ENCODE results near the gene ZDHHC3. TPM values are rescaled to one million over a fixed set of nuclear protein-coding genes. Genes with fewer than 3 reads are reported as not detected.

Gene ZDHHC3
- total RNA-seq, 1 experiment from 2014 or later = 122 TPM

- peak overlapping the region; percentile 38 for H3K4me2 ChIP-seq (ENCODE audit: low read length)
- H3K36me3 ChIP-seq (ENCODE audit: low read depth, low read length) = peaks cover 61% of the 10 kb centered on the region
- TF ChIP-seq EZH2phosphoT487 (IDR thresholded peaks at IDR 0.05; ENCODE audit: borderline replicate concordance, low read length) (no peak), EZH2 (IDR thresholded peaks at IDR 0.05; ENCODE audit: low read length, unreplicated experiment) (no peak), CTCF (conservative IDR thresholded peaks at IDR 0.05; ENCODE audit: low read depth, low read length) (no peak)
- H3K27ac ChIP-seq (ENCODE audit: low read length) = peak overlapping the region; percentile 68
- H4K20me1 ChIP-seq (ENCODE audit: low read length) = peaks cover 18% of the 10 kb centered on the region; the same call in 1 of the 2 replicates
- ATAC-seq (peak; percentile 78), DNase-seq (peak; percentile 80)
- no TSS peak for BruUV-seq (replicated peaks)
- H3K4me1 ChIP-seq (ENCODE audit: insufficient read depth, low read length) = peaks cover 42% of the 10 kb centered on the region
- no peak overlapping the region; the same call in 1 of the 2 replicates for H3K9ac ChIP-seq (ENCODE audit: low read length)
- no peaks in the 10 kb centered on the region for H3K27me3 ChIP-seq (ENCODE audit: low read length)
- H3K4me3 ChIP-seq (ENCODE audit: low read length) = no peak overlapping the region
- no peak overlapping the region for H2AFZ ChIP-seq (ENCODE audit: low read length)
- intact Hi-C loops (cut with micrococcal nuclease) = loop anchor here (2.0 kb wide), 2 partner anchors 39 to 79 kb away; no protein-coding TSS in a partner anchor
- peaks cover 65% of the 10 kb centered on the region for H3K79me2 ChIP-seq (ENCODE audit: low read length)
- no peaks in the 10 kb centered on the region for H3K9me2 ChIP-seq (replicated peaks; ENCODE audit: low read length)
- H3K9me3 ChIP-seq (ENCODE audit: low read length) = no peaks in the 10 kb centered on the region
- H3F3A ChIP-seq (ENCODE audit: low read length, unreplicated experiment) = peaks cover 6% of the 10 kb centered on the region
- CTCF ChIA-PET = interaction anchor here (0.6 to 1.4 kb wide), 6 partner anchors 10 to 108 kb away, joined by 3 to 8 read pairs (median 3); partner anchors contain the start of genes EXOSC7 and ZDHHC3
- POLR2A ChIA-PET (ENCODE audit: unreplicated experiment) = interaction anchor here (0.6 to 0.7 kb wide), 4 partner anchors 18 to 503 kb away, joined by 4 to 10 read pairs (median 5); partner anchors contain the start of gene ZDHHC3
Observed at GRCh38 chr3:44993471-44994205, 17.7 kb upstream of the ZDHHC3 start.

- H3K36me3 ChIP-seq (ENCODE audit: low read depth, low read length) = peaks cover 56% of the 10 kb centered on the region
- peaks cover 42% of the 10 kb centered on the region for H3K4me1 ChIP-seq (ENCODE audit: insufficient read depth, low read length)
- POLR2A ChIA-PET (ENCODE audit: unreplicated experiment) = interaction anchor here (0.6 kb wide), 2 partner anchors 17 to 101 kb away, joined by 4 to 5 read pairs; partner anchors contain the start of gene ZDHHC3
Observed at GRCh38 chr3:44992555-44993470, 16.8 kb upstream of the ZDHHC3 start.

More at GRCh38 chr3:44992555-44993470, 16.8 kb upstream of the ZDHHC3 start:
- H3K4me2 ChIP-seq (ENCODE audit: low read length) = peak overlapping the region; percentile 38
- H3K4me3 ChIP-seq (ENCODE audit: low read length) = no peak overlapping the region
- BruUV-seq (replicated peaks) = no TSS peak
- H3K9me2 ChIP-seq (replicated peaks; ENCODE audit: low read length) = no peaks in the 10 kb centered on the region
- peaks cover 73% of the 10 kb centered on the region for H3K79me2 ChIP-seq (ENCODE audit: low read length)
- peaks cover 22% of the 10 kb centered on the region; the same call in 1 of the 2 replicates for H4K20me1 ChIP-seq (ENCODE audit: low read length)
- ATAC-seq (no peak), DNase-seq (peak; percentile 38)
- peaks cover 6% of the 10 kb centered on the region for H3F3A ChIP-seq (ENCODE audit: low read length, unreplicated experiment)
- TF ChIP-seq EZH2 (IDR thresholded peaks at IDR 0.05; ENCODE audit: low read length, unreplicated experiment) (no peak), EZH2phosphoT487 (IDR thresholded peaks at IDR 0.05; ENCODE audit: borderline replicate concordance, low read length) (no peak), CTCF (conservative IDR thresholded peaks at IDR 0.05; ENCODE audit: low read depth, low read length) (peak; percentile 89)
- peak overlapping the region; percentile 11; the same call in 1 of the 2 replicates for H3K9ac ChIP-seq (ENCODE audit: low read length)
- H3K9me3 ChIP-seq (ENCODE audit: low read length) = no peaks in the 10 kb centered on the region
- no peaks in the 10 kb centered on the region for H3K27me3 ChIP-seq (ENCODE audit: low read length)
- CTCF ChIA-PET = interaction anchor here (0.7 to 1.4 kb wide), 4 partner anchors 9 to 106 kb away, joined by 3 to 8 read pairs (median 5); partner anchors contain the start of genes EXOSC7 and ZDHHC3
- no peak overlapping the region for H2AFZ ChIP-seq (ENCODE audit: low read length)
- intact Hi-C loops (cut with micrococcal nuclease) = loop anchor here (2.0 kb wide), 2 partner anchors 38 to 78 kb away; no protein-coding TSS in a partner anchor
- H3K27ac ChIP-seq (ENCODE audit: low read length) = peak overlapping the region; percentile 68

Measured in PC-3 (cell line).